Endothelial cell of umbilical vein (primary cell): ENCODE data around the gene TNFRSF1A. TPM values are rescaled to one million over a fixed set of nuclear protein-coding genes. Genes with fewer than 3 reads are reported as not detected.

ENCODE experiments used
- BruUV-seq: library from RNA; stranded (reverse); fragments of 400-500 nt; replicated peaks from 2 replicates; lab custom pipeline; 2021; lab: Mats Ljungman, UMichigan
- CTCF ChIA-PET: fragments of 300-600, 350-600 bp; sonication (Branson Sonifier 250); formaldehyde crosslinking; loops from one replicate; lab custom pipeline; 2021; ENCODE audit warnings: antibody characterized with exemption, inconsistent platforms; lab: Charles Lee
- POLR2A ChIA-PET: fragments of 300-600, 350-600 bp; sonication (Branson Sonifier 250); formaldehyde crosslinking; loops from one replicate; lab custom pipeline; 2021; ENCODE audit warnings: antibody characterized with exemption, inconsistent platforms; lab: Charles Lee
- DNase-seq: peaks from one replicate; pipeline ENCODE4 v3.0.0-alpha.2; 2011; ENCODE audit warnings: low read depth, low spot score
- FAIRE-seq: peaks from 2 replicates; lab custom pipeline; 2011; peaks lifted over from hg19 to GRCh38; lab: Jason Lieb, UNC
- H2AFZ ChIP-seq: 2 replicates; pipeline ENCODE4 v1.6.0; 2012; ENCODE audit warnings: low read depth, low read length, control low read depth, inconsistent platforms
- H3K27ac ChIP-seq: 2 replicates; pipeline ENCODE4 v1.5.1; 2011; ENCODE audit warnings: low read depth, mild to moderate bottlenecking, control low read depth, low read length, moderate library complexity; ENCODE audit not compliant: insufficient read depth
- H3K27me3 ChIP-seq, 2 experiments: 2 replicates each; pipeline versions ENCODE4 v1.6.0 to v1.6.1; 2011; ENCODE audit warnings: low read length in 2 of 2, mixed read lengths in 1 of 2; ENCODE audit not compliant: control insufficient read depth in 2 of 2, insufficient read depth in 2 of 2
- H3K36me3 ChIP-seq, 2 experiments: 2 replicates in 1 of 2; 3 replicates in 1 of 2; pipeline ENCODE4 v1.5.1; 2011; ENCODE audit warnings: low read length in 2 of 2, mild to moderate bottlenecking in 1 of 2, moderate library complexity in 1 of 2; ENCODE audit not compliant: control insufficient read depth in 2 of 2, insufficient read depth in 2 of 2; ENCODE audit errors: extremely low read depth in 1 of 2
- H3K4me1 ChIP-seq: 3 replicates; pipeline ENCODE4 v1.5.1; 2011; ENCODE audit warnings: mild to moderate bottlenecking, low read length; ENCODE audit not compliant: control insufficient read depth, insufficient read depth; ENCODE audit errors: extremely low read depth
- H3K4me2 ChIP-seq: 2 replicates; pipeline ENCODE4 v1.6.1; 2011; ENCODE audit warnings: low read length, control low read depth, mixed read lengths; ENCODE audit not compliant: insufficient read depth
- H3K4me3 ChIP-seq, 3 experiments: fragments of 200-600 bp in 1 of 3; sonication (generic), shearing (Covaris generic) in 1 of 3; replicated peaks in 1 of 3; 2 replicates each; pipeline ENCODE4 v1.5.1; 2011 to 2016; ENCODE audit warnings: control low read depth in 3 of 3, low read length in 3 of 3, mild to moderate bottlenecking in 2 of 3, inconsistent platforms in 1 of 3, low read depth in 1 of 3, moderate library complexity in 1 of 3; ENCODE audit not compliant: insufficient read depth in 1 of 3
- H3K79me2 ChIP-seq: 2 replicates; pipeline ENCODE4 v1.6.0; 2012; ENCODE audit warnings: low read length, inconsistent platforms; ENCODE audit not compliant: control insufficient read depth, insufficient read depth
- H3K9ac ChIP-seq: replicated peaks from 2 replicates; pipeline ENCODE3; 2011; ENCODE audit warnings: low read length, control low read depth; ENCODE audit not compliant: insufficient read depth; ENCODE audit errors: extremely low read depth
- H3K9me1 ChIP-seq: replicated peaks from 3 replicates; pipeline ENCODE4 v1.6.0; 2011; ENCODE audit warnings: mild to moderate bottlenecking, low read length; ENCODE audit not compliant: control insufficient read depth, insufficient read depth; ENCODE audit errors: extremely low read depth
- H3K9me3 ChIP-seq: replicated peaks from 2 replicates; pipeline ENCODE4 v1.5.1; 2012; ENCODE audit warnings: low read length, inconsistent platforms; ENCODE audit not compliant: control insufficient read depth, insufficient read depth
- H4K20me1 ChIP-seq: replicated peaks from 2 replicates; pipeline ENCODE3; 2011; ENCODE audit warnings: mild to moderate bottlenecking, low read length; ENCODE audit not compliant: control insufficient read depth, insufficient read depth; ENCODE audit errors: extremely low read depth
- EZH2 ChIP-seq: IDR thresholded peaks from 2 replicates; pipeline ENCODE4 v1.6.1; 2012; ENCODE audit warnings: borderline replicate concordance, low read depth, mild to moderate bottlenecking, moderate library complexity, low read length, inconsistent platforms; ENCODE audit not compliant: severe bottlenecking
- FOS ChIP-seq: IDR thresholded peaks from 2 replicates; pipeline ENCODE4 v1.6.1; 2011; ENCODE audit warnings: mild to moderate bottlenecking, low read length, moderate library complexity, borderline replicate concordance; ENCODE audit not compliant: insufficient read depth
- GATA2 ChIP-seq: IDR thresholded peaks from 2 replicates; pipeline ENCODE4 v1.7.0; 2011; ENCODE audit warnings: low read depth, mild to moderate bottlenecking, moderate library complexity, mixed read lengths, low read length; ENCODE audit not compliant: insufficient read length, insufficient read depth
- JUN ChIP-seq: IDR thresholded peaks from 2 replicates; pipeline ENCODE4 v1.6.1; 2011; ENCODE audit warnings: borderline replicate concordance, low read depth; ENCODE audit not compliant: insufficient read length, insufficient read depth
- MYC ChIP-seq: IDR thresholded peaks from one replicate; pipeline ENCODE4 v1.6.1; 2011; ENCODE audit warnings: mild to moderate bottlenecking, low read depth, low read length
- POLR2A ChIP-seq: IDR thresholded peaks from 2 replicates; pipeline ENCODE4 v1.6.1; 2012; ENCODE audit warnings: low read depth, mild to moderate bottlenecking, control low read depth, low read length
- POLR2AphosphoS5 ChIP-seq: IDR thresholded peaks from 2 replicates; pipeline ENCODE4 v1.6.1; 2012; ENCODE audit warnings: low read depth, mild to moderate bottlenecking, control low read depth, low read length, moderate library complexity; ENCODE audit not compliant: insufficient read depth
- dilution Hi-C: fragments of 300-500 bp; cut with MboI; formaldehyde crosslinking; loops from one replicate; pipeline ENCODE4 v1.15.0; 2019; ENCODE audit warnings: low sequenced_read_pairs; ENCODE audit not compliant: extremely low pct_ligation_motif_present
- intact Hi-C: fragments of 100-400 bp; cut with micrococcal nuclease; formaldehyde crosslinking; loops from one replicate; pipeline ENCODE4 v1.10.0; 2022
- polyA plus RNA-seq, 4 experiments: library from polyadenylated mRNA; depleted of rRNA in 3 of 4; stranded (reverse) in 3 of 4; unstranded in 1 of 4; fragments of >200 nt; gene quantifications; 2 replicates each; pipeline versions ENCODE4 v1.2.1 to v1.2.3, GENCODE V29; 2011 to 2012; ENCODE audit warnings: missing spikeins in 1 of 4
- total RNA-seq: library from RNA; stranded (reverse); gene quantifications from 2 replicates; pipeline ENCODE4 v1.2.3, GENCODE V29; 2021
- TF ChIP-seq, protein P1 (sequence below): IDR thresholded peaks from 2 replicates; pipeline ENCODE4 v1.6.1; 2011; ENCODE audit not compliant: insufficient read depth, insufficient read length
- TF ChIP-seq, protein P2 (sequence below), 2 donors: IDR thresholded peaks; 1 replicate in 1 of 2; 2 replicates in 1 of 2; pipeline ENCODE4 v1.5.1; 2011; ENCODE audit warnings: low read length in 2 of 2, mild to moderate bottlenecking in 2 of 2, moderate library complexity in 2 of 2, control low read depth in 1 of 2, inconsistent platforms in 1 of 2, low read depth in 1 of 2; ENCODE audit not compliant: insufficient read depth in 1 of 2; ENCODE audit errors: extremely low read depth in 1 of 2

Gene TNFRSF1A
- total and polyA plus RNA-seq, 2 donors (not counting 3 experiments of a cell fraction or from before 2014, with no cell fraction given): 86.5 to 98.2 TPM

DNA sequence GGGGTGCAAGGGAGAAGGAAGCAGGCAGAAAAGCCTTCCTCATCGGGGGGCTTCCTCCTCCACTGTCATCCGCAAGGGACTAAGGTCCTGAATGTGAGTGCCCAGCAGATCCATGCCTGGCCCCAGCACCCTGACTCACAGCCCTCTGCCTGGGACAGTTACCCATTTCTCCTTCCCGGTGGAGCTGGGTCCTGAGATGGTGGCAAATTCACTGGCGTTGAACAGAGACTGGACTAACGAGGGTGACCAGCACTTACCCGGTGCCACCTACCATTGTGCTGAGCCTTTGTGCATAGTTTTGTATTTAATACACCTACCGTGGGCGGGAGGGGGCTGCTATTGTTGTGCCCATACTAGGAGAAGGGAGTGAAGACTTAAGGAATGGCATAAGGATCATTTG lies 62.2 kb downstream of the TNFRSF1A start:
- dilution Hi-C loops: no loop called here
- POLR2A ChIA-PET: interaction anchor here (1.3 kb wide), 1 partner anchor 79 kb away, joined by 5 read pairs; no protein-coding TSS in a partner anchor

DNA sequence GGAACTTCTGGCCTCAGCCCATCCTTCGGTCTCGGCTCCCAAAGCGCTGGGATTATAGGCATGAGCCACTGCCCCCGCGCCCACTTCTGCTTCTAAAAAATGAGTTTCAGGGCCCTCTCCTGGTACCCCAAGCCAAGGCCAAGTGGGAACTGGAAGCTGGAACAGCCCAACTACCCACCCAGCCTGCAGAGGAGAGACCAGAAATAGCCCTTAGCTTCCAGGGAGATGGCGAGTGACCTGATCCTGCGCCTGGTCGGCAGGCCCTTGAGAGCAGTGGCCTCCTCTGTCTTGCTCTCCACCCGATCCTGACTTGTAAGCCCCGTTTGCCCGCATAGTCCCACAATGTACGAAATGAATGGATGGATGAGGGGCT lies 62.6 kb downstream of the TNFRSF1A start:
- H3K79me2 ChIP-seq: no peaks in the 10 kb centered on the region
- H3K27ac ChIP-seq: peak overlapping the region; percentile 54
- TF ChIP-seq FOS (no peak), MYC (no peak), POLR2AphosphoS5 (no peak), JUN (no peak), EZH2 (no peak), GATA2 (no peak), POLR2A (no peak)
- TF ChIP-seq, protein P1, sequence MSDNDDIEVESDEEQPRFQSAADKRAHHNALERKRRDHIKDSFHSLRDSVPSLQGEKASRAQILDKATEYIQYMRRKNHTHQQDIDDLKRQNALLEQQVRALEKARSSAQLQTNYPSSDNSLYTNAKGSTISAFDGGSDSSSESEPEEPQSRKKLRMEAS: no peak
- TF ChIP-seq, protein P2, sequence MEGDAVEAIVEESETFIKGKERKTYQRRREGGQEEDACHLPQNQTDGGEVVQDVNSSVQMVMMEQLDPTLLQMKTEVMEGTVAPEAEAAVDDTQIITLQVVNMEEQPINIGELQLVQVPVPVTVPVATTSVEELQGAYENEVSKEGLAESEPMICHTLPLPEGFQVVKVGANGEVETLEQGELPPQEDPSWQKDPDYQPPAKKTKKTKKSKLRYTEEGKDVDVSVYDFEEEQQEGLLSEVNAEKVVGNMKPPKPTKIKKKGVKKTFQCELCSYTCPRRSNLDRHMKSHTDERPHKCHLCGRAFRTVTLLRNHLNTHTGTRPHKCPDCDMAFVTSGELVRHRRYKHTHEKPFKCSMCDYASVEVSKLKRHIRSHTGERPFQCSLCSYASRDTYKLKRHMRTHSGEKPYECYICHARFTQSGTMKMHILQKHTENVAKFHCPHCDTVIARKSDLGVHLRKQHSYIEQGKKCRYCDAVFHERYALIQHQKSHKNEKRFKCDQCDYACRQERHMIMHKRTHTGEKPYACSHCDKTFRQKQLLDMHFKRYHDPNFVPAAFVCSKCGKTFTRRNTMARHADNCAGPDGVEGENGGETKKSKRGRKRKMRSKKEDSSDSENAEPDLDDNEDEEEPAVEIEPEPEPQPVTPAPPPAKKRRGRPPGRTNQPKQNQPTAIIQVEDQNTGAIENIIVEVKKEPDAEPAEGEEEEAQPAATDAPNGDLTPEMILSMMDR (IDR thresholded peaks at IDR 0.05; ENCODE audit: extremely low read depth in 1 of 2, insufficient read depth in 1 of 2, low read depth in 1 of 2, low read length in 2 of 2): no peak
- dilution Hi-C loops (no loop called here), intact Hi-C loops (loop anchor here (2.0 to 5.0 kb wide), 2 partner anchors 47 to 212 kb away; no protein-coding TSS in a partner anchor)
- H3K9me1 ChIP-seq: no peaks in the 10 kb centered on the region
- DNase-seq (no peak), FAIRE-seq (no peak)
- no peaks in the 10 kb centered on the region for H4K20me1 ChIP-seq
- CTCF ChIA-PET: interaction anchor here (0.6 to 8.2 kb wide), 36 partner anchors 8 to 534 kb away, joined by 3 to 146 read pairs (median 5); partner anchors contain the start of genes CD9 and VWF
- no peaks in the 10 kb centered on the region for H3K36me3 ChIP-seq
- H3K9me3 ChIP-seq: no peaks in the 10 kb centered on the region
- no peak overlapping the region for H2AFZ ChIP-seq
- H3K4me3 ChIP-seq: no peak overlapping the region
- peaks cover 34% of the 10 kb centered on the region for H3K4me1 ChIP-seq
- H3K9ac ChIP-seq: no peak overlapping the region
- H3K27me3 ChIP-seq: no peaks in the 10 kb centered on the region
- POLR2A ChIA-PET: interaction anchor here (1.0 to 1.3 kb wide), 3 partner anchors 78 to 108 kb away, joined by 3 to 5 read pairs (median 4); no protein-coding TSS in a partner anchor
- H3K4me2 ChIP-seq: no peak overlapping the region
- BruUV-seq: no TSS peak

More for the DNA sequence above, 62.2 kb downstream of the TNFRSF1A start:
- H4K20me1 ChIP-seq: no peaks in the 10 kb centered on the region
- BruUV-seq: no TSS peak
- no peaks in the 10 kb centered on the region for H3K36me3 ChIP-seq
- H3K27ac ChIP-seq: peak overlapping the region; percentile 54
- no peaks in the 10 kb centered on the region for H3K9me3 ChIP-seq
- TF ChIP-seq FOS (no peak), GATA2 (no peak), JUN (no peak)
- CTCF ChIA-PET: interaction anchor here (0.6 to 8.2 kb wide), 22 partner anchors 11 to 534 kb away, joined by 3 to 146 read pairs (median 6); partner anchors contain the start of genes CD9 and VWF
- no peaks in the 10 kb centered on the region for H3K9me1 ChIP-seq
- peak overlapping the region; percentile 19 for H3K9ac ChIP-seq
- peak overlapping the region; percentile 19 for H3K4me2 ChIP-seq
- H3K79me2 ChIP-seq: no peaks in the 10 kb centered on the region
- H3K27me3 ChIP-seq: no peaks in the 10 kb centered on the region
- FAIRE-seq (no peak), DNase-seq (no peak)
- intact Hi-C loops: loop anchor here (2.0 to 5.0 kb wide), 2 partner anchors 47 to 213 kb away; no protein-coding TSS in a partner anchor
- H3K4me1 ChIP-seq: peaks cover 31% of the 10 kb centered on the region
- H3K4me3 ChIP-seq: no peak overlapping the region
- no peak overlapping the region for H2AFZ ChIP-seq
